HEK293T (cell line): ENCODE measurements around the gene FLNA.

Experiments
- BHLHE40 ChIP-seq: fragments of 450-650 bp; IDR thresholded peaks from 2 replicates; pipeline ENCODE4 v1.6.1; 2016; ENCODE audit warnings: mild to moderate bottlenecking, moderate library complexity, borderline replicate concordance
- FOXA1 ChIP-seq: fragments of 450-650 bp; IDR thresholded peaks from 2 replicates; pipeline ENCODE4 v1.6.1; 2016; ENCODE audit warnings: mild to moderate bottlenecking
- FOXM1 ChIP-seq: fragments of 450-650 bp; IDR thresholded peaks from 2 replicates; pipeline ENCODE4 v1.6.1; 2017; ENCODE audit warnings: mild to moderate bottlenecking, borderline replicate concordance
- HDGF ChIP-seq: fragments of 450-650 bp; IDR thresholded peaks from 2 replicates; pipeline ENCODE4 v1.6.1; 2017; ENCODE audit warnings: antibody characterized with exemption, borderline replicate concordance
- NFRKB ChIP-seq: fragments of 450-650 bp; IDR thresholded peaks from 2 replicates; pipeline ENCODE4 v1.6.1; 2016; ENCODE audit warnings: mild to moderate bottlenecking, moderate library complexity
- PKNOX1 ChIP-seq: fragments of 450-650 bp; IDR thresholded peaks from 2 replicates; pipeline ENCODE4 v1.6.1; 2016
- SP1 ChIP-seq: fragments of 450-650 bp; IDR thresholded peaks from 2 replicates; pipeline ENCODE4 v1.6.1; 2017
- SUZ12 ChIP-seq: fragments of 450-650 bp; IDR thresholded peaks from 2 replicates; pipeline ENCODE4 v1.6.1; 2016; ENCODE audit warnings: mild to moderate bottlenecking
- TARDBP ChIP-seq: fragments of 450-650 bp; IDR thresholded peaks from 2 replicates; pipeline ENCODE4 v1.6.1; 2016
- ZNF384 ChIP-seq: fragments of 450-650 bp; IDR thresholded peaks from 2 replicates; pipeline ENCODE4 v1.6.1; 2016

- no peak for TF ChIP-seq NFRKB
- TF ChIP-seq SUZ12 = no peak
- TF ChIP-seq TARDBP = no peak
- no peak for TF ChIP-seq FOXA1
- TF ChIP-seq FOXM1 = no peak
- no peak for TF ChIP-seq HDGF
- TF ChIP-seq BHLHE40 = no peak
- no peak for TF ChIP-seq SP1
- no peak for TF ChIP-seq PKNOX1
- TF ChIP-seq ZNF384 = no peak
Observed at GRCh38 chrX:154403192-154403591, 28.8 kb upstream of the FLNA start.
